ENCODE measurements around the gene ZCCHC14. TPM values are rescaled to one million over a fixed set of nuclear protein-coding genes. Genes with fewer than 3 reads are reported as not detected.

ZCCHC14 gene
- total and polyA plus RNA-seq, 2 of the 13 experiments (the other 11 are each of a cell fraction or from before 2014, with no cell fraction given): 12.4 to 12.5 TPM

- TF ChIP-seq PATZ1 (CRISPR knock-in tag; IDR thresholded peaks at IDR 0.05) (peak; percentile 100), HOXA5 (CRISPR knock-in tag; IDR thresholded peaks at IDR 0.05) (peak; percentile 92), FOXJ3 (CRISPR knock-in tag; IDR thresholded peaks at IDR 0.05; ENCODE audit: borderline replicate concordance) (peak; percentile 99), ZBTB34 (CRISPR knock-in tag; IDR thresholded peaks at IDR 0.05) (peak; percentile 83; the same call in 1 of the 2 replicates), BRF2 (CRISPR knock-in tag; IDR thresholded peaks at IDR 0.05) (no peak), ZNF691 (CRISPR knock-in tag; IDR thresholded peaks at IDR 0.05; ENCODE audit: borderline replicate concordance, low read depth) (0 out of 2 replicates have a peak, but pooled peaks have one; percentile 29), ZBTB21 (CRISPR knock-in tag; IDR thresholded peaks at IDR 0.05) (no peak), NONO (IDR thresholded peaks at IDR 0.05) (no peak), NONO (CRISPR knock-in tag; conservative IDR thresholded peaks at IDR 0.05) (peak; percentile 2; the same call in 1 of the 2 replicates), KAT7 (CRISPR knock-in tag; IDR thresholded peaks at IDR 0.05; ENCODE audit: borderline replicate concordance) (peak; percentile 75; the same call in 1 of the 2 replicates), SOX5 (CRISPR knock-in tag; IDR thresholded peaks at IDR 0.05; ENCODE audit: borderline replicate concordance) (peak; percentile 89; the same call in 1 of the 2 replicates), AFF4 (CRISPR knock-in tag; IDR thresholded peaks at IDR 0.05) (peak; percentile 95), GATAD1 (CRISPR knock-in tag; IDR thresholded peaks at IDR 0.05) (peak; percentile 44; the same call in 1 of the 2 replicates), U2AF2 (IDR thresholded peaks at IDR 0.05; ENCODE audit: low read depth, low read length) (no peak), PLRG1 (conservative IDR thresholded peaks at IDR 0.05) (no peak), ZBTB26 (CRISPR knock-in tag; IDR thresholded peaks at IDR 0.05; ENCODE audit: borderline replicate concordance) (no peak), RFX5 (IDR thresholded peaks at IDR 0.05; ENCODE audit: low read depth, low read length) (no peak), ZNF740 (CRISPR knock-in tag; IDR thresholded peaks at IDR 0.05) (peak; percentile 21; the same call in 1 of the 2 replicates)
Measured at GRCh38 chr16:87382023-87382785, 110.6 kb downstream of the ZCCHC14 start (continued).

Measured in HepG2 (cell line).